PC-3 (cell line): ENCODE data around the gene MRPL39. TPM values are rescaled to one million over a fixed set of nuclear protein-coding genes. Genes with fewer than 3 reads are reported as not detected.

Experiments used
- ATAC-seq: fragments of 200-7000 bp; cut with Tn5 transposase; 2 replicates; pipeline ENCODE4 v1.9.1; 2020; ENCODE audit warnings: mild to moderate bottlenecking, moderate library complexity
- BruUV-seq: library from RNA; stranded (reverse); fragments of 400-500 nt; replicated peaks from 2 replicates; lab custom pipeline; 2021; lab: Mats Ljungman, UMichigan
- CTCF ChIA-PET: fragments of 300-600 bp; sonication (Branson Sonifier 250); formaldehyde crosslinking; loops from one replicate; lab custom pipeline; 2022; ENCODE audit warnings: antibody characterized with exemption; lab: Charles Lee
- POLR2A ChIA-PET: fragments of 300-600 bp; sonication (Branson Sonifier 250); formaldehyde crosslinking; loops from one replicate; lab custom pipeline; 2022; ENCODE audit warnings: antibody characterized with exemption; ENCODE audit not compliant: unreplicated experiment; lab: Charles Lee
- DNase-seq: peaks from one replicate; pipeline ENCODE4 v3.0.0-alpha.2; 2015
- H2AFZ ChIP-seq: fragments of 300-600 bp; sonication (generic); 2 replicates; pipeline ENCODE4 v1.6.0; 2016; ENCODE audit warnings: antibody characterized with exemption, low read length
- H3F3A ChIP-seq: fragments of 300-600 bp; sonication (generic); one replicate; pipeline ENCODE4 v1.6.0; 2017; ENCODE audit warnings: antibody characterized with exemption, low read length, control low read depth, mild to moderate bottlenecking; ENCODE audit not compliant: unreplicated experiment
- H3K27ac ChIP-seq: fragments of 300-600 bp; sonication (generic); 2 replicates; pipeline ENCODE4 v1.5.1; 2016; ENCODE audit warnings: mild to moderate bottlenecking, low read length
- H3K27me3 ChIP-seq: fragments of 300-600 bp; sonication (generic); 2 replicates; pipeline ENCODE4 v1.6.1; 2016; ENCODE audit warnings: low read length, mixed read lengths
- H3K36me3 ChIP-seq: fragments of 300-600 bp; sonication (generic); 2 replicates; pipeline ENCODE4 v1.6.1; 2016; ENCODE audit warnings: low read depth, mixed run types, low read length, mixed read lengths
- H3K4me1 ChIP-seq: fragments of 300-600 bp; sonication (generic); 2 replicates; pipeline ENCODE4 v1.5.1; 2016; ENCODE audit warnings: low read length; ENCODE audit not compliant: insufficient read depth
- H3K4me2 ChIP-seq: fragments of 300-600 bp; sonication (generic); 2 replicates; pipeline ENCODE4 v1.6.0; 2016; ENCODE audit warnings: low read length
- H3K4me3 ChIP-seq: fragments of 300-600 bp; sonication (generic); 2 replicates; pipeline ENCODE4 v1.5.1; 2016; ENCODE audit warnings: mild to moderate bottlenecking, low read length, mixed read lengths
- H3K79me2 ChIP-seq: fragments of 300-600 bp; sonication (generic); 2 replicates; pipeline ENCODE4 v1.6.1; 2017; ENCODE audit warnings: low read length, mixed read lengths
- H3K9ac ChIP-seq: fragments of 300-600 bp; sonication (generic); 2 replicates; pipeline ENCODE4 v1.6.0; 2016; ENCODE audit warnings: mild to moderate bottlenecking, low read length
- H3K9me2 ChIP-seq: fragments of 300-600 bp; sonication (generic); replicated peaks from 2 replicates; pipeline ENCODE4 v1.6.1; 2016; ENCODE audit warnings: mixed run types, low read length, mixed read lengths
- H3K9me3 ChIP-seq: fragments of 300-600 bp; sonication (generic); 2 replicates; pipeline ENCODE4 v1.6.1; 2016; ENCODE audit warnings: low read length, mixed read lengths
- H4K20me1 ChIP-seq: fragments of 300-600 bp; sonication (generic); 2 replicates; pipeline ENCODE4 v1.6.1; 2016; ENCODE audit warnings: low read length, mixed read lengths
- EZH2 ChIP-seq: fragments of 300-600 bp; sonication (generic); IDR thresholded peaks from one replicate; pipeline ENCODE4 v1.6.1; 2017; ENCODE audit warnings: antibody characterized with exemption, mild to moderate bottlenecking, low read length; ENCODE audit not compliant: unreplicated experiment
- EZH2phosphoT487 ChIP-seq: fragments of 300-600 bp; sonication (generic); IDR thresholded peaks from 2 replicates; pipeline ENCODE4 v1.6.1; 2018; ENCODE audit warnings: mild to moderate bottlenecking, antibody characterized with exemption, low read length, borderline replicate concordance
- intact Hi-C: fragments of 100-400 bp; cut with micrococcal nuclease; formaldehyde crosslinking; loops from 2 replicates; pipeline ENCODE4 v1.9.0; 2023
- total RNA-seq: library from RNA; depleted of rRNA; stranded (reverse); fragments of >200 nt; gene quantifications from 2 replicates; pipeline ENCODE4 v1.2.3, GENCODE V29; 2014
- TF ChIP-seq, protein P1 (sequence below): fragments of 300-600 bp; sonication (generic); conservative IDR thresholded peaks from 2 replicates; pipeline ENCODE4 v1.5.1; 2017; ENCODE audit warnings: antibody characterized with exemption, low read depth, mild to moderate bottlenecking, low read length

The MRPL39 gene
- total RNA-seq, 1 experiment from 2014 or later: 107 TPM

DNA sequence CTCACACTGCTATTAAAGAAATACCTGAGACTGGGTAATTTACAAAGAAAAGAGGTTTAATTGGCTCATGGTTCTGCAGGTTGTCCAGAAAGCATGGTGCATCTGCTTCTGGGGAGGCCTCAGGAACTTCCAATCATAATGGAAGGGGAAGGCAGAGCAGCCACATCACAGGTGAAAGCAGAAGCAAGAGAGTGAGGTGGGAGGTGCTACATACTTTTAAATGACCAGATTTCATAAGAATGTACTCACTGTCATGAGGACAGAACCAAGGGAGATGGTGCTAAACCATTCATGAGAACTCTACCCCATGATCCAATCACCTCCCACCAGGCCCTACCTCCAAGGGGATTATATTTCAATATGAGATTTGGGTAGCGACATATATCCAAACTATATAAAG lies 55.7 kb downstream of the MRPL39 start:
- H3K9me2 ChIP-seq: no peaks in the 10 kb centered on the region
- H4K20me1 ChIP-seq: no peaks in the 10 kb centered on the region
- no peak overlapping the region for H3K9ac ChIP-seq
- no peak overlapping the region for H3K27ac ChIP-seq
- intact Hi-C loops: no loop called here
- no peak overlapping the region for H2AFZ ChIP-seq
- POLR2A ChIA-PET: no interaction called here
- no TSS peak for BruUV-seq
- H3K36me3 ChIP-seq: no peaks in the 10 kb centered on the region
- no peak for ATAC-seq
- CTCF ChIA-PET: no interaction called here
- no peak overlapping the region for H3K4me2 ChIP-seq
- no peak overlapping the region for H3K4me3 ChIP-seq
- H3K27me3 ChIP-seq: no peaks in the 10 kb centered on the region
- no peaks in the 10 kb centered on the region for H3K9me3 ChIP-seq
- H3F3A ChIP-seq: no peaks in the 10 kb centered on the region
- DNase-seq: no peak
- TF ChIP-seq, protein P1, sequence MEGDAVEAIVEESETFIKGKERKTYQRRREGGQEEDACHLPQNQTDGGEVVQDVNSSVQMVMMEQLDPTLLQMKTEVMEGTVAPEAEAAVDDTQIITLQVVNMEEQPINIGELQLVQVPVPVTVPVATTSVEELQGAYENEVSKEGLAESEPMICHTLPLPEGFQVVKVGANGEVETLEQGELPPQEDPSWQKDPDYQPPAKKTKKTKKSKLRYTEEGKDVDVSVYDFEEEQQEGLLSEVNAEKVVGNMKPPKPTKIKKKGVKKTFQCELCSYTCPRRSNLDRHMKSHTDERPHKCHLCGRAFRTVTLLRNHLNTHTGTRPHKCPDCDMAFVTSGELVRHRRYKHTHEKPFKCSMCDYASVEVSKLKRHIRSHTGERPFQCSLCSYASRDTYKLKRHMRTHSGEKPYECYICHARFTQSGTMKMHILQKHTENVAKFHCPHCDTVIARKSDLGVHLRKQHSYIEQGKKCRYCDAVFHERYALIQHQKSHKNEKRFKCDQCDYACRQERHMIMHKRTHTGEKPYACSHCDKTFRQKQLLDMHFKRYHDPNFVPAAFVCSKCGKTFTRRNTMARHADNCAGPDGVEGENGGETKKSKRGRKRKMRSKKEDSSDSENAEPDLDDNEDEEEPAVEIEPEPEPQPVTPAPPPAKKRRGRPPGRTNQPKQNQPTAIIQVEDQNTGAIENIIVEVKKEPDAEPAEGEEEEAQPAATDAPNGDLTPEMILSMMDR: no peak
- TF ChIP-seq EZH2phosphoT487: no peak
- TF ChIP-seq EZH2: no peak
- no peaks in the 10 kb centered on the region for H3K4me1 ChIP-seq
- H3K79me2 ChIP-seq: no peaks in the 10 kb centered on the region

DNA sequence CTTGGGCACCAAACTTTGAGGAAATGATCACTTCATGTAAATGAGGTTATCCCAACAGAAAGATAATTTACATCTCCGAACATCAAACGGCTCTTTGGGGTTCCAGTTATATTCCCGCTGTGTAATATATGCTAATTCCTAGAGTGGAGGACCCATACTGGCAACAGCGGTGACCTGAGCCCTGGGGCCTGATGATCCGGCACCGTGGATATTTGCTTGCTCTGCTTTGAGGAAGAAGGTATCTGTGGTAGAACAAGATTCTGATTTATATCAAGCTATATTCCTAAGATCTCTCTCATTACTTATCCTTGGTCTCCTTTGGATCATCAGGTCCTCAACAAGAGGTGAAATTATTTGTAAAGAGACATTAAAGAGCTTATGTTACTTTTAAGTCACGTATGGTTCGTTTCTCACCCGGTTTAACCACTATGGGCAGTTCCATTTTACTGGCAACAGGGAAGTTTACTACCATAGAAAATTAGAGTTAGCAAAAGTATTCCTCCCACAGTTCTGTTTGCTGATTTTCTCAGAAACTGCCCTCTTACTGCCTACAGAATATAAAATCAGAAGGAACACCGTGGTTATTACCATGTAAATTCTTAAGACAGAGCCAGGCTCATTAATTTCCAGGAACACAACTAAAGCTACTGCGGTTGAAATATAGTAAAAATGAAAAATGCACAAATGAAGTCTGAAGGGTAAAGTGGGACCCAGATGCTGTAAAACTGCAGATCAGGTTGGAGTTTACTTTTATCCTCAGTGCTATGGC lies 56.7 kb downstream of the MRPL39 start:
- ATAC-seq: no peak
- CTCF ChIA-PET: no interaction called here

More for the DNA sequence above, 56.7 kb downstream of the MRPL39 start:
- POLR2A ChIA-PET: no interaction called here
- no TSS peak for BruUV-seq
- TF ChIP-seq, protein P1: no peak
- TF ChIP-seq EZH2 (no peak), EZH2phosphoT487 (no peak)
- Histone ChIP-seq H3K79me2 (no peaks in the 10 kb centered on the region), H4K20me1 (no peaks in the 10 kb centered on the region), H3K36me3 (no peaks in the 10 kb centered on the region), H3K4me2 (no peak overlapping the region), H3K9me2 (no peaks in the 10 kb centered on the region), H2AFZ (no peak overlapping the region), H3K9ac (no peak overlapping the region), H3K4me1 (no peaks in the 10 kb centered on the region), H3K9me3 (no peaks in the 10 kb centered on the region), H3K4me3 (no peak overlapping the region), H3K27ac (no peak overlapping the region), H3F3A (no peaks in the 10 kb centered on the region), H3K27me3 (no peaks in the 10 kb centered on the region)
- intact Hi-C loops: no loop called here
- DNase-seq: no peak
